COLO668 (cell line): ENCODE data around the gene CCDC63.
"Not testable (repeated sequence)": the region's sequence is repeated elsewhere in the genome, so short reads cannot be mapped to it uniquely, and the experiment has no call there.

Experiments
- DNase-seq: peaks from one replicate; lab custom pipeline; 2025; ENCODE audit not compliant: unreplicated experiment; lab: John Stamatoyannopoulos, UW

Gene CCDC63

GRCh38 chr12:110844131-110844530 lies 2.7 kb upstream of the CCDC63 start:
- no peak for DNase-seq

- no peak for DNase-seq
These were observed 2.0 kb upstream of the CCDC63 start for GRCh38 chr12:110844551-110845338.

GRCh38 chr12:110845339-110845682 lies 1.5 kb upstream of the CCDC63 start:
- DNase-seq: no peak

GRCh38 chr12:110848314-110848923 lies 1.6 kb downstream of the CCDC63 start:
- DNase-seq: no peak

GRCh38 chr12:110849221-110849620 lies 2.4 kb downstream of the CCDC63 start:
- no peak for DNase-seq

- no peak for DNase-seq
These were observed 3.1 kb downstream of the CCDC63 start for GRCh38 chr12:110849748-110850403.

DNA sequence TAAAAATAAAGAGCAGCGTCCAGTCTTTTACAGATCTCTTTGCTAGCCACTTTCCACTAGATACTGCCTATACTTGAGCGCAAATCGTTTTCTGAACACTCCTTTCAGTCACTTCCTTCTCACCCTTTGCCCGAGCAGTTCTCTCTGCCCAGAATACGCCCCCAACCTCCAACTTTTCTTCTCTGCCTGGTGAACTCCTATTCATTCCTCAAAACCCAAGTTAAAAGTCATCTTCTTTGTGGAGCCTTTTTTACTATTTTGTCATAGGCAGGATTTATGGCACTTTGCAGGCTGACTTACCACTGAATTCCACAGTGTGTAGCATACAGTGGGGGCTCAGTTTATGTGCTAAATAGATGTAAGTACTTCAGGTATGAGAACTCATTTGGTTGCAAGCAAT lies 4.0 kb downstream of the CCDC63 start:
- DNase-seq: no peak

DNA sequence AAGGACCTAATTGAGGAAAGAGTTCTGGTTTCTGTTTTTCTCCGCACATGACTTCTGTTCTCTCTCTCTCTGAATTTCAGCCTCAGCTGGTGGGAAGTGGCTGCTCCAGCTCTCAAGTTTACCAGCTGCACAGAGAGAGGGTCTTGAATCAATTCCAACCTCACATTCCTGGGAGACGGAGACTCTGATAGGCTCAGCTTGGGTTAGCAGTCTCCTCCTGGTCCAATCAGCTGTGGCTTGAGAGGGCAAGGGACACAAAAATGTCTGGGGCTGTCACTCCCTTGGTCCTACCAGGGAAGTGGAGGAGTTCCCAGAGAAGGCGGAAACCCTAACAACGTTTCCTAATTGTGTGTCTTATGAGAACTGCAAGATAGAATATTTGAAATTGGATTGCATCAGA lies 7.0 kb downstream of the CCDC63 start:
- DNase-seq: no peak

DNA sequence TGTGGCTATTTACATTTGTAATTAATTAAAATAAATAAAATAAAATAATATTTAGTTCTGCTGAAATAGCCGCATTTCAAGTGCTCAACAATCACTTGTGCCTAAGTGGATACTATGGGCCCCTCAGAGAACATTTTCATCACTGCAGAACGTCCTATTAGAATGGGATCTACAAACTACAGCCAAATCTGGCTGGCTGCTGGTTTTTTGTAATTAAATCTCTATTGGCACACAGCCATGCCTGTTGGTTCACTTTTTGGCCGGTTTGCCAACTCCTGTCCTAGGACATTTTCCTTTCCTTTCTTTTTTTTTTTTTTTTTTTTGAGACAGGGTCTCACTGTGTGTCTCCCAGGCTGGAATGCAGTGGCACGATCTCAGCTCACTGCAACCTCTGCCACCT lies 9.8 kb downstream of the CCDC63 start:
- no peak for DNase-seq

DNA sequence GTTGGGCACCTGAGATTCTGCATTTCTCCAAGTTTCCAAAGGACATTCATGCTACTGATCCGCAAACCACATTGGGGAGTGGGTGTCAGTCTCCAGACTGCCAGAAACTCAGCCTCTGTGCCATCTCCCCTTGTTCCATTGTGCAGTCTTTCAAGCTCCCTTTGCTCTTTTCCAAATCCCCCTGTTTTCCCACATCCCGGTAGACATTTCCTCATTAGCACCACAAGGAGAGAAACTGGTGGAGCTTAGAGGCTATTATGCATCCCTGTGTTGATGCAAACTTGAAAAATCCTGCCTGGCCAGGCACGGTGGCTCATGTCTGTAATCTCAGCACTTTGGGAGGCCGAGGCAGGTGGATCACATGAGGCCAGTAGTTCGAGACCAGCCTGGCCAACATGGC lies 10.7 kb downstream of the CCDC63 start:
- no peak for DNase-seq

- DNase-seq: not testable (repeated sequence)
These were observed 11.2 kb downstream of the CCDC63 start for GRCh38 chr12:110857954-110858353.

GRCh38 chr12:110858848-110859247 lies 12.1 kb downstream of the CCDC63 start:
- no peak for DNase-seq

GRCh38 chr12:110860833-110861296 lies 14.1 kb downstream of the CCDC63 start:
- no peak for DNase-seq

DNA sequence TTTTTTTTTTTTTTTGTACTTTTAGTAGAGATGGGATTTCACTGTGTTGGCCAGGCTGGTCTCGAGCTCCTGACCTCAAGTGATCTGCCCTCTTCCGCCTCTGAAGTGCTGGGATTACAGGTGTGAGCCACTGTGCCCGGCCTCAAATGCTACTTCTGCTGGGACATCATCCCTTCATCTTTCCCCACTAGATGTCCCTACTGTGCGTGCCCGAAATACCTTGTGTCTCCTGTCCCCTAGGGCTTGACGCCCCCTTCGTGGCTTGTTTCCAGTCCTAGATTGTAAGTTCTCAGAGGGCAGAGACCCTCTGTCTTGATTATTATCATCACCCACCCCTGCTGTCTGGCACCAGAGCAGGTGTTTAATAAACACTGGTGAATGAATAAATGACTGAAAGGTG lies 14.9 kb downstream of the CCDC63 start:
- no peak for DNase-seq

GRCh38 chr12:110862329-110862728 lies 15.5 kb downstream of the CCDC63 start:
- no peak for DNase-seq

DNA sequence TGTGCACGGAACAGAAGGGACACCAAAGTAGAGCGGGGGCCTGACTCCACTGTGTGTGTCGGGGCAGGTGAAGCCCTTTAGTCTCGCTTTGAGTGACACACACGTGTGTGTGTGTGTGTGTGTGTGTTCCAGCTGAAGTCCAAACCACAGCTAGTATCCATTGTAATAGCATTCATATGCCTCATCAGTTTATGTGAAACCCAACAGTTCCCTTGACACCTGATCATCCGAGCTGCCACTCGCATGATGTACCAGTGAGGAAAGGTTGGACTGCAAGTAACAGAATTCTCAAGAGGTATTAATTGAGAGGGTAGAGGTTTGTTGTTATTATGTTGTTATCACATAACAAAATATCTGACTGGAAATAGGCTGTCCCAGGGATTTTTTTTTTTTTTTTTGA lies 16.4 kb downstream of the CCDC63 start:
- DNase-seq: no peak

- no peak for DNase-seq
These were observed 18.7 kb downstream of the CCDC63 start for GRCh38 chr12:110865521-110865920.

- DNase-seq: no peak
These were observed 22.2 kb downstream of the CCDC63 start for GRCh38 chr12:110869026-110869425.

GRCh38 chr12:110869803-110870202 lies 23.0 kb downstream of the CCDC63 start:
- DNase-seq: no peak

GRCh38 chr12:110872100-110872499 lies 25.3 kb downstream of the CCDC63 start:
- DNase-seq: no peak

GRCh38 chr12:110874351-110874750 lies 27.6 kb downstream of the CCDC63 start:
- no peak for DNase-seq

- no peak for DNase-seq
These were observed 28.0 kb downstream of the CCDC63 start for GRCh38 chr12:110874781-110875180.
